GM12892 (cell line): ENCODE data around the gene CTSW.

Experiments used
- POLR2A ChIP-seq: IDR thresholded peaks from 2 replicates; pipeline ENCODE4 v1.6.1; 2011; ENCODE audit warnings: low read depth, low read length, control low read depth
- POLR2AphosphoS5 ChIP-seq: IDR thresholded peaks from 2 replicates; pipeline ENCODE4 v1.6.1; 2011; ENCODE audit warnings: low read depth, low read length, control low read depth
- TAF1 ChIP-seq: IDR thresholded peaks from 2 replicates; pipeline ENCODE4 v1.6.1; 2011; ENCODE audit warnings: low read depth, mild to moderate bottlenecking, control low read depth, low read length, borderline replicate concordance

- TF ChIP-seq POLR2A (no peak), TAF1 (no peak), POLR2AphosphoS5 (no peak)
These were observed 32.3 kb downstream of the CTSW start for GRCh38 chr11:65911682-65912568.
